HCT116 (cell line): ENCODE results near the gene ATP8A2.
A peak's percentile ranks its signal among the peaks of the same experiment; 100 is the strongest.

Experiments
- CEBPB ChIP-seq: IDR thresholded peaks from 2 replicates; pipeline ENCODE4 v1.6.1; 2012; ENCODE audit warnings: low read depth
- ELF1 ChIP-seq: IDR thresholded peaks from 2 replicates; pipeline ENCODE4 v1.6.1; 2012; ENCODE audit warnings: low read depth, borderline replicate concordance
- EZH2 ChIP-seq: fragments of 200-600 bp; sonication (generic); IDR thresholded peaks from 2 replicates; pipeline ENCODE4 v1.6.1; 2017; ENCODE audit warnings: antibody characterized with exemption, mixed run types
- POLR2A ChIP-seq: IDR thresholded peaks from 2 replicates; pipeline ENCODE4 v1.7.0; 2011; ENCODE audit warnings: borderline replicate concordance; ENCODE audit not compliant: insufficient read depth, insufficient read length; ENCODE audit errors: extremely low read depth
- POLR2AphosphoS5 ChIP-seq: IDR thresholded peaks from 2 replicates; pipeline ENCODE4 v1.6.1; 2011; ENCODE audit warnings: mild to moderate bottlenecking, low read depth, low read length, moderate library complexity
- RAD21 ChIP-seq: IDR thresholded peaks from 2 replicates; pipeline ENCODE4 v1.6.1; 2012; ENCODE audit warnings: low read depth, mild to moderate bottlenecking
- SIN3A ChIP-seq: IDR thresholded peaks from 2 replicates; pipeline ENCODE4 v1.6.1; 2012; ENCODE audit warnings: low read depth
- SP1 ChIP-seq: IDR thresholded peaks from 2 replicates; pipeline ENCODE4 v1.6.1; 2012; ENCODE audit warnings: low read depth
- TCF7L2 ChIP-seq: IDR thresholded peaks from 2 replicates; pipeline ENCODE4 v1.7.0; 2011; ENCODE audit warnings: borderline replicate concordance, inconsistent platforms; ENCODE audit not compliant: insufficient read depth, insufficient read length; ENCODE audit errors: extremely low read depth
- YY1 ChIP-seq: IDR thresholded peaks from 2 replicates; pipeline ENCODE4 v1.6.1; 2011; ENCODE audit warnings: low read length, low read depth, moderate library complexity, mild to moderate bottlenecking; ENCODE audit not compliant: insufficient replicate concordance; ENCODE audit errors: extremely low read depth
- TF ChIP-seq, protein P1 (sequence below): IDR thresholded peaks from 2 replicates; pipeline ENCODE4 v1.6.1; 2012
- TF ChIP-seq, protein P2 (sequence below), 3 experiments: fragments of 200-600 bp in 1 of 3; sonication (generic) in 1 of 3; IDR thresholded peaks in 2 of 3; conservative IDR thresholded peaks in 1 of 3; 2 replicates each; pipeline ENCODE4 v1.5.1; 2012 to 2017; ENCODE audit warnings: low read depth in 2 of 3, low read length in 2 of 3, antibody characterized with exemption in 1 of 3, borderline replicate concordance in 1 of 3, control low read depth in 1 of 3, mild to moderate bottlenecking in 1 of 3, mixed read lengths in 1 of 3, mixed run types in 1 of 3, moderate library complexity in 1 of 3; ENCODE audit not compliant: insufficient read depth in 1 of 3
- TF ChIP-seq, protein P3 (sequence below): IDR thresholded peaks from 2 replicates; pipeline ENCODE4 v1.6.1; 2012; ENCODE audit warnings: low read depth

GRCh38 chr13:25375727-25376358 is 4.1 kb downstream of the ATP8A2 start:
- TF ChIP-seq, protein P1, sequence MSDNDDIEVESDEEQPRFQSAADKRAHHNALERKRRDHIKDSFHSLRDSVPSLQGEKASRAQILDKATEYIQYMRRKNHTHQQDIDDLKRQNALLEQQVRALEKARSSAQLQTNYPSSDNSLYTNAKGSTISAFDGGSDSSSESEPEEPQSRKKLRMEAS = no peak
- TF ChIP-seq, protein P2, sequence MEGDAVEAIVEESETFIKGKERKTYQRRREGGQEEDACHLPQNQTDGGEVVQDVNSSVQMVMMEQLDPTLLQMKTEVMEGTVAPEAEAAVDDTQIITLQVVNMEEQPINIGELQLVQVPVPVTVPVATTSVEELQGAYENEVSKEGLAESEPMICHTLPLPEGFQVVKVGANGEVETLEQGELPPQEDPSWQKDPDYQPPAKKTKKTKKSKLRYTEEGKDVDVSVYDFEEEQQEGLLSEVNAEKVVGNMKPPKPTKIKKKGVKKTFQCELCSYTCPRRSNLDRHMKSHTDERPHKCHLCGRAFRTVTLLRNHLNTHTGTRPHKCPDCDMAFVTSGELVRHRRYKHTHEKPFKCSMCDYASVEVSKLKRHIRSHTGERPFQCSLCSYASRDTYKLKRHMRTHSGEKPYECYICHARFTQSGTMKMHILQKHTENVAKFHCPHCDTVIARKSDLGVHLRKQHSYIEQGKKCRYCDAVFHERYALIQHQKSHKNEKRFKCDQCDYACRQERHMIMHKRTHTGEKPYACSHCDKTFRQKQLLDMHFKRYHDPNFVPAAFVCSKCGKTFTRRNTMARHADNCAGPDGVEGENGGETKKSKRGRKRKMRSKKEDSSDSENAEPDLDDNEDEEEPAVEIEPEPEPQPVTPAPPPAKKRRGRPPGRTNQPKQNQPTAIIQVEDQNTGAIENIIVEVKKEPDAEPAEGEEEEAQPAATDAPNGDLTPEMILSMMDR (IDR thresholded peaks at IDR 0.05 in 2 of 3, conservative IDR thresholded peaks at IDR 0.05 in 1 of 3; ENCODE audit: borderline replicate concordance in 1 of 3, insufficient read depth in 1 of 3, low read depth in 2 of 3, low read length in 2 of 3) = peak; percentile 44 to 66 (median 63); a peak in 5 of 6 replicates
- TF ChIP-seq, protein P3, sequence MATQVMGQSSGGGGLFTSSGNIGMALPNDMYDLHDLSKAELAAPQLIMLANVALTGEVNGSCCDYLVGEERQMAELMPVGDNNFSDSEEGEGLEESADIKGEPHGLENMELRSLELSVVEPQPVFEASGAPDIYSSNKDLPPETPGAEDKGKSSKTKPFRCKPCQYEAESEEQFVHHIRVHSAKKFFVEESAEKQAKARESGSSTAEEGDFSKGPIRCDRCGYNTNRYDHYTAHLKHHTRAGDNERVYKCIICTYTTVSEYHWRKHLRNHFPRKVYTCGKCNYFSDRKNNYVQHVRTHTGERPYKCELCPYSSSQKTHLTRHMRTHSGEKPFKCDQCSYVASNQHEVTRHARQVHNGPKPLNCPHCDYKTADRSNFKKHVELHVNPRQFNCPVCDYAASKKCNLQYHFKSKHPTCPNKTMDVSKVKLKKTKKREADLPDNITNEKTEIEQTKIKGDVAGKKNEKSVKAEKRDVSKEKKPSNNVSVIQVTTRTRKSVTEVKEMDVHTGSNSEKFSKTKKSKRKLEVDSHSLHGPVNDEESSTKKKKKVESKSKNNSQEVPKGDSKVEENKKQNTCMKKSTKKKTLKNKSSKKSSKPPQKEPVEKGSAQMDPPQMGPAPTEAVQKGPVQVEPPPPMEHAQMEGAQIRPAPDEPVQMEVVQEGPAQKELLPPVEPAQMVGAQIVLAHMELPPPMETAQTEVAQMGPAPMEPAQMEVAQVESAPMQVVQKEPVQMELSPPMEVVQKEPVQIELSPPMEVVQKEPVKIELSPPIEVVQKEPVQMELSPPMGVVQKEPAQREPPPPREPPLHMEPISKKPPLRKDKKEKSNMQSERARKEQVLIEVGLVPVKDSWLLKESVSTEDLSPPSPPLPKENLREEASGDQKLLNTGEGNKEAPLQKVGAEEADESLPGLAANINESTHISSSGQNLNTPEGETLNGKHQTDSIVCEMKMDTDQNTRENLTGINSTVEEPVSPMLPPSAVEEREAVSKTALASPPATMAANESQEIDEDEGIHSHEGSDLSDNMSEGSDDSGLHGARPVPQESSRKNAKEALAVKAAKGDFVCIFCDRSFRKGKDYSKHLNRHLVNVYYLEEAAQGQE = no peak
- TF ChIP-seq POLR2A = no peak
- no peak for TF ChIP-seq TCF7L2
- TF ChIP-seq CEBPB = no peak
- no peak for TF ChIP-seq POLR2AphosphoS5
- no peak for TF ChIP-seq YY1
- TF ChIP-seq RAD21 = peak; percentile 53
- no peak for TF ChIP-seq EZH2
- no peak for TF ChIP-seq SIN3A
- TF ChIP-seq SP1 = no peak
- TF ChIP-seq ELF1 = no peak
